Natural killer cell (primary cell): ENCODE results near the gene PARVA. TPM values are rescaled to one million over a fixed set of nuclear protein-coding genes. Genes with fewer than 3 reads are reported as not detected.

Experiments
- ATAC-seq, 3 donors: fragments of 150-1000 bp in 2 of 3; fragments of 200-7000 bp in 1 of 3; cut with Tn5 transposase; 1 replicate in 1 of 3; 2 replicates in 2 of 3; pipeline ENCODE4 v1.10.0; 2021; ENCODE audit warnings: mild to moderate bottlenecking in 2 of 3, moderate library complexity in 2 of 3
- DNase-seq, 2 donors: peaks; one replicate each; pipeline versions ENCODE4 v3.0.0 to v3.0.0-alpha.2; 2013 to 2021; ENCODE audit warnings: mixed read lengths in 1 of 2
- H3K27ac ChIP-seq: one replicate; pipeline ENCODE4 v1.5.1; 2013; ENCODE audit warnings: mild to moderate bottlenecking, low read length
- H3K27me3 ChIP-seq: one replicate; pipeline ENCODE4 v1.6.1; 2013; ENCODE audit warnings: low read length; ENCODE audit not compliant: control insufficient read depth, insufficient read depth
- H3K36me3 ChIP-seq: one replicate; pipeline ENCODE4 v1.6.1; 2013; ENCODE audit warnings: low read length; ENCODE audit not compliant: control insufficient read depth, insufficient read depth
- H3K4me1 ChIP-seq: one replicate; pipeline ENCODE4 v1.6.1; 2013; ENCODE audit warnings: low read length; ENCODE audit not compliant: control insufficient read depth, insufficient read depth
- H3K4me3 ChIP-seq: one replicate; pipeline ENCODE4 v1.5.1; 2013; ENCODE audit warnings: low read length
- H3K9me3 ChIP-seq: one replicate; pipeline ENCODE4 v1.6.1; 2013; ENCODE audit warnings: low read length; ENCODE audit not compliant: control insufficient read depth, insufficient read depth
- H3K27ac Mint-ChIP-seq, 2 donors: one replicate each; pipeline ENCODE4 v1.8.0; 2022; ENCODE audit warnings: mild to moderate bottlenecking in 2 of 2, mixed read lengths in 2 of 2, moderate library complexity in 1 of 2
- H3K27me3 Mint-ChIP-seq, 2 donors: one replicate each; pipeline ENCODE4 v1.8.0; 2022; ENCODE audit warnings: low read depth in 2 of 2, mixed read lengths in 2 of 2
- H3K36me3 Mint-ChIP-seq: one replicate; pipeline ENCODE4 v1.8.0; 2022; ENCODE audit warnings: mixed read lengths
- H3K4me1 Mint-ChIP-seq, 2 donors: one replicate each; pipeline ENCODE4 v1.8.0; 2022; ENCODE audit warnings: mixed read lengths in 2 of 2
- H3K4me3 Mint-ChIP-seq: one replicate; pipeline ENCODE4 v1.8.0; 2022; ENCODE audit warnings: mild to moderate bottlenecking, moderate library complexity, mixed read lengths
- H3K9me3 Mint-ChIP-seq, 2 donors: one replicate each; pipeline ENCODE4 v1.8.0; 2022; ENCODE audit warnings: mixed read lengths in 2 of 2
- WGBS: methylation state at CpG from one replicate; pipeline ENCODE4 v1.1.7; 2013; ENCODE audit warnings: missing lambda C conversion rate; ENCODE audit not compliant: insufficient coverage; 5-methylcytosine and 5-hydroxymethylcytosine counted together
- intact Hi-C: fragments of 100-400 bp; cut with micrococcal nuclease; formaldehyde crosslinking; loops from one replicate; pipeline ENCODE4 v1.14.2; 2022
- total RNA-seq, 4 donors: library from RNA; stranded (reverse); fragments of 120-200 nt in 1 of 4; gene quantifications; one replicate each; pipeline versions ENCODE4 v1.2.3 to v1.2.4, GENCODE V29; 2013 to 2022
- TF ChIP-seq, protein P1 (sequence below): fragments of 200-600 bp; IDR thresholded peaks from one replicate; pipeline ENCODE4 v1.8.0; 2022; ENCODE audit warnings: antibody characterized with exemption

PARVA gene
- total RNA-seq, 3 donors from 2014 or later (not counting 1 experiment from before 2014, with no cell fraction given) = 0.07 to 1.0 TPM; not detected in 1

DNA sequence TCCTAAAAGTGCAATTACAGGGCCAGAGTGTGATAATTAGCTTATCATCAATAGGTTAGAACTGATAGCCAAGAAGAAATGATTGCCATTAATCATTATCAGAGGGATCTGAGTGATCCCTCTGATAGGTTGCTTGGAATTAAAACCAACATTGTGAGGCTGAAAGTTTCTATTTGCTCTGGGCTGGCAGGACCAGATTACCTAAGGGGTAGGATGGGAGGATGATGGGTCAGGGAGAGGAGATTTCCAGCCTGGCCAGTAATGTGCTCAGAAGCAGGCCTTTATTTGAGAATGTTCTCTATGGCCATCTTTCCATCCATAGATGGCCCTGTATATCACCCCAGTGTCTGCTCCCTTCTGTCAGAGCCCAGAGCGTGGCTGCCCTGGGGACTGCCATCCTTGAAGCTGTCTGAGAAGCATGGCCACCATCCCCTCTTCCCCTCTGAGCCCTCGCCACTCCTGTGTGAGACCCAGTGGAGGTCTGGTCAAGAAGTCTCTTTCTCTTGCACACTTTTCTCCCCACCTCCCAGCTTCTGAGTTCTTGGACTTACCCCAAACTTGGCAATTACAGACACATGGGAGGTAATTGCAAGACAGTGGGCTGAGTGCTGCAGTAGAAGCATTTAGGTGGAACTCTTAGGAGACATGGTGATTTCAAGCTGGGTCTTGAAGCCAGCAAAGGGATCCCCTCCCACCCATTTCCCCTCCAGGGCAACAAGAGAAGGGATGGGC lies 11.7 kb downstream of the PARVA start:
- intact Hi-C loops = no loop called here
- Mint-ChIP-seq H3K36me3 (no peaks in the 10 kb centered on the region), H3K4me1 (no peaks in the 10 kb centered on the region), H3K27ac (no peak overlapping the region), H3K27me3 (peaks cover 21 to 35% of the 10 kb centered on the region in 2 donors), H3K9me3 (no peaks in the 10 kb centered on the region), H3K4me3 (no peak overlapping the region)
- no peak for DNase-seq
- WGBS = 69% methylated on average over 2 of the region's 2 CpGs
- no peaks in the 10 kb centered on the region for H3K27me3 ChIP-seq
- H3K4me3 ChIP-seq = no peak overlapping the region
- ATAC-seq = no peak
- no peak overlapping the region for H3K27ac ChIP-seq
- H3K9me3 ChIP-seq = no peaks in the 10 kb centered on the region
- no peaks in the 10 kb centered on the region for H3K36me3 ChIP-seq
- H3K4me1 ChIP-seq = no peaks in the 10 kb centered on the region
- TF ChIP-seq, protein P1, sequence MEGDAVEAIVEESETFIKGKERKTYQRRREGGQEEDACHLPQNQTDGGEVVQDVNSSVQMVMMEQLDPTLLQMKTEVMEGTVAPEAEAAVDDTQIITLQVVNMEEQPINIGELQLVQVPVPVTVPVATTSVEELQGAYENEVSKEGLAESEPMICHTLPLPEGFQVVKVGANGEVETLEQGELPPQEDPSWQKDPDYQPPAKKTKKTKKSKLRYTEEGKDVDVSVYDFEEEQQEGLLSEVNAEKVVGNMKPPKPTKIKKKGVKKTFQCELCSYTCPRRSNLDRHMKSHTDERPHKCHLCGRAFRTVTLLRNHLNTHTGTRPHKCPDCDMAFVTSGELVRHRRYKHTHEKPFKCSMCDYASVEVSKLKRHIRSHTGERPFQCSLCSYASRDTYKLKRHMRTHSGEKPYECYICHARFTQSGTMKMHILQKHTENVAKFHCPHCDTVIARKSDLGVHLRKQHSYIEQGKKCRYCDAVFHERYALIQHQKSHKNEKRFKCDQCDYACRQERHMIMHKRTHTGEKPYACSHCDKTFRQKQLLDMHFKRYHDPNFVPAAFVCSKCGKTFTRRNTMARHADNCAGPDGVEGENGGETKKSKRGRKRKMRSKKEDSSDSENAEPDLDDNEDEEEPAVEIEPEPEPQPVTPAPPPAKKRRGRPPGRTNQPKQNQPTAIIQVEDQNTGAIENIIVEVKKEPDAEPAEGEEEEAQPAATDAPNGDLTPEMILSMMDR = no peak

DNA sequence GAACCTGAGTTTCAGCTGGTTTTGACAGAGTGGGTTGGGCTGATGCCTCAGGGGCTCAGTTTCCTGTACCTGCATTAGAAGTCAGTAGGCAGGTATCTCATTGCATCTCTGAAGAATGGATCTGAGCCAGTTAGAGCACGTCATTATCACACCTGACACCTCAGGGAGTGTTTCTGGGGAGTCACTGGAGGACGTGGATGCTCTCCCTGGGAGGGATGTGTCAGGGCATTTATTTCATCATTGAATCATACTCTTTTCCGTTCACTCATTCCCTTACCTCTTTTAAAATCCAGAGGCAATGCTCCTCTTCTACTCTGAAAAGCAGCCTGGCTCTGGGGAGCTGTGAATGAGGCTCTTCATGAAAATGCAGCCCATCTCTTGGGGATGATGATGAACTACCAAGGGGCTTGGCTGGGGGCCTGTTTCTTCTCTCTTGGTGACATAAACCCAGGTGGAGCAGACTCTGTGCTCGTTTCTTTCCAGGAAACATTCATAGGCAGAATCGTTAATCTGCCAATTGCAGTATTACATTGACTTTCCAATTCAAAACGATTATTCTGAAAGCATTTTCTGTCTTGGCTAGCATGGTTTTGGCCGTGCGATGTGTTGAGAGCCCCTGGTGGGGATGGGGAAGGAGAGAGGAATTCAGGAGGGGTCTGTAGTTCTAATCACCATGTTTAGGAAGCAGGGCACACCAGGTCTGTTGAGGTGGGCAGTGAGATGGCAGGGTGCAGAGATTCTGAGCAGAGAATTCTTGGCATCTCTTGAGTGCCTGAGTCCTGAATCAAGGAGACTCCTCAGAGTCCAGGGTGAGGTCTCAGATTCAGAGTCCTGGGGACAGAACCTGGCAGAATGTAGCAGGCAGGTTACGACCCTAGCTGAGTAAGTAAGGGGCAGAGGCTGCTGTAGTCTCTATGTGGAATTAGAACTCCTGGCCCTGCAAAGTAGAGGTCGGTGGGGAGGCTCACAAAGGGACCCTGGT lies 12.6 kb downstream of the PARVA start:
- H3K36me3 ChIP-seq = no peaks in the 10 kb centered on the region
- Mint-ChIP-seq H3K27ac (no peak overlapping the region), H3K9me3 (no peaks in the 10 kb centered on the region), H3K4me1 (no peaks in the 10 kb centered on the region), H3K27me3 (peaks cover 14 to 27% of the 10 kb centered on the region in 2 donors), H3K36me3 (no peaks in the 10 kb centered on the region), H3K4me3 (no peak overlapping the region)
- intact Hi-C loops = no loop called here
- DNase-seq = no peak
- H3K9me3 ChIP-seq = no peaks in the 10 kb centered on the region
- no peaks in the 10 kb centered on the region for H3K4me1 ChIP-seq
- no peaks in the 10 kb centered on the region for H3K27me3 ChIP-seq
- no peak overlapping the region for H3K4me3 ChIP-seq
- WGBS = 64% methylated on average over 9 of the region's 10 CpGs
- ATAC-seq = no peak
- H3K27ac ChIP-seq = no peak overlapping the region
- TF ChIP-seq, protein P1 = no peak

DNA sequence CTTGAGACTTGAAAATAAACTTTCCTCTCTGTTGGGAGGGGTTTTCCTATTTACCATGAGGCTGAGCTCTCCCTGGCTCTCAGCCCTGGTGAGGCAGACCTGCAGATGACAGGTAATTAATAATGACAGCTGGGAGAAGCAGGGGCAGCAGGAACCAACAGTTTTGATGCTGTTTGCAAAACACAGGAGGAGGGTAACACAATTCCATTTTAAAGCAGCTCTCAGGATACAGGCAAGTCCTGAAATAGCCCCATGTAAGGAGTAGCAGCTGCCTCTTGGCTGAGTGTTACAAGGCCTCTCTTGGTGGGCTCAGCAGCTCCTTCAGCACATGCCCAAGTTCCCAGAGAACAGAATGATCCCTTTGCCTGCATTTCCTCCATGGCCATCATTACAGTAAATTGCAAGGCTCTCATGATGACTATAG lies 13.3 kb downstream of the PARVA start:
- H3K4me3 ChIP-seq = no peak overlapping the region
- Mint-ChIP-seq H3K27ac (no peak overlapping the region), H3K27me3 (peaks cover 14 to 25% of the 10 kb centered on the region in 2 donors), H3K36me3 (no peaks in the 10 kb centered on the region), H3K4me3 (no peak overlapping the region), H3K4me1 (no peaks in the 10 kb centered on the region), H3K9me3 (no peaks in the 10 kb centered on the region)
- H3K36me3 ChIP-seq = no peaks in the 10 kb centered on the region
- H3K9me3 ChIP-seq = no peaks in the 10 kb centered on the region
- no peaks in the 10 kb centered on the region for H3K27me3 ChIP-seq
- DNase-seq (no peak), ATAC-seq (no peak)
- TF ChIP-seq, protein P1 = no peak
- no peak overlapping the region for H3K27ac ChIP-seq
- intact Hi-C loops = no loop called here
- H3K4me1 ChIP-seq = no peaks in the 10 kb centered on the region
